Fibroblast of lung (primary cell): ENCODE results near the gene C21orf58. TPM values are rescaled to one million over a fixed set of nuclear protein-coding genes. Genes with fewer than 3 reads are reported as not detected.

Experiments used
- DNase-seq, 2 donors: peaks; one replicate each; pipeline versions ENCODE4 v3.0.0 to v3.0.0-alpha.2; 2010; ENCODE audit warnings: low read depth in 2 of 2
- H2AFZ ChIP-seq: 2 replicates; pipeline ENCODE4 v1.5.1; 2012; ENCODE audit warnings: low read length, control low read depth, inconsistent platforms
- H3K27ac ChIP-seq: 2 replicates; pipeline ENCODE4 v1.5.1; 2011; ENCODE audit warnings: low read length, control low read depth; ENCODE audit not compliant: insufficient read depth
- H3K27me3 ChIP-seq: 2 replicates; pipeline ENCODE4 v1.5.1; 2011; ENCODE audit warnings: mild to moderate bottlenecking, low read length; ENCODE audit not compliant: control insufficient read depth, insufficient read depth
- H3K36me3 ChIP-seq: 2 replicates; pipeline ENCODE4 v1.5.1; 2011; ENCODE audit warnings: low read length; ENCODE audit not compliant: control insufficient read depth, insufficient read depth
- H3K4me1 ChIP-seq: 2 replicates; pipeline ENCODE4 v1.5.1; 2011; ENCODE audit warnings: low read length; ENCODE audit not compliant: control insufficient read depth, insufficient read depth; ENCODE audit errors: extremely low read depth
- H3K4me2 ChIP-seq: 2 replicates; pipeline ENCODE4 v1.5.1; 2011; ENCODE audit warnings: low read length, control low read depth; ENCODE audit not compliant: insufficient read depth; ENCODE audit errors: extremely low read depth
- H3K4me3 ChIP-seq, 4 experiments: fragments of 200-600 bp in 1 of 4; sonication (generic) in 1 of 4; replicated peaks in 1 of 4; 2 replicates each; pipeline ENCODE4 v1.5.1; 2011 to 2016; ENCODE audit warnings: low read length in 4 of 4, low read depth in 3 of 4, mild to moderate bottlenecking in 3 of 4, control low read depth in 2 of 4, inconsistent platforms in 1 of 4, mixed read lengths in 1 of 4; ENCODE audit not compliant: insufficient read depth in 1 of 4; ENCODE audit errors: control extremely low read depth in 1 of 4
- H3K79me2 ChIP-seq: 2 replicates; pipeline ENCODE4 v1.5.1; 2012; ENCODE audit warnings: mild to moderate bottlenecking, low read length, inconsistent platforms; ENCODE audit not compliant: control insufficient read depth, insufficient read depth
- H3K9ac ChIP-seq: 2 replicates; pipeline ENCODE4 v1.5.1; 2011; ENCODE audit warnings: mild to moderate bottlenecking, low read length, control low read depth; ENCODE audit not compliant: insufficient read depth
- H3K9me3 ChIP-seq: 2 replicates; pipeline ENCODE4 v1.5.1; 2012; ENCODE audit warnings: low read depth, low read length; ENCODE audit not compliant: control insufficient read depth, insufficient read depth
- H4K20me1 ChIP-seq: 2 replicates; pipeline ENCODE4 v1.5.1; 2011; ENCODE audit warnings: low read length; ENCODE audit not compliant: control insufficient read depth, insufficient read depth; ENCODE audit errors: extremely low read depth
- CTCF ChIP-seq, 2 donors: IDR thresholded peaks in 1 of 2; conservative IDR thresholded peaks in 1 of 2; 1 replicate in 1 of 2; 2 replicates in 1 of 2; pipeline ENCODE4 v1.5.1; 2011 to 2012; ENCODE audit warnings: low read length in 2 of 2, control low read depth in 1 of 2, inconsistent platforms in 1 of 2, low read depth in 1 of 2, mild to moderate bottlenecking in 1 of 2
- EZH2 ChIP-seq: IDR thresholded peaks from 2 replicates; pipeline ENCODE4 v1.5.1; 2012; ENCODE audit warnings: low read length, control low read depth, mild to moderate bottlenecking; ENCODE audit errors: missing control alignments
- polyA plus RNA-seq, 2 donors: library from polyadenylated mRNA; depleted of rRNA in 1 of 2; stranded (reverse) in 1 of 2; unstranded in 1 of 2; fragments of >200 nt; gene quantifications; 2 replicates each; pipeline ENCODE4 v1.2.1, GENCODE V29; 2011 to 2012; ENCODE audit warnings: missing spikeins in 1 of 2
- total RNA-seq: library from RNA; depleted of rRNA; stranded (reverse); fragments of >200 nt; gene quantifications from 2 replicates; pipeline ENCODE4 v1.2.1, GENCODE V29; 2014

Gene C21orf58
- total and polyA plus RNA-seq, 2 donors (not counting 1 experiment from before 2014, with no cell fraction given): 1.4 to 2.5 TPM

DNA sequence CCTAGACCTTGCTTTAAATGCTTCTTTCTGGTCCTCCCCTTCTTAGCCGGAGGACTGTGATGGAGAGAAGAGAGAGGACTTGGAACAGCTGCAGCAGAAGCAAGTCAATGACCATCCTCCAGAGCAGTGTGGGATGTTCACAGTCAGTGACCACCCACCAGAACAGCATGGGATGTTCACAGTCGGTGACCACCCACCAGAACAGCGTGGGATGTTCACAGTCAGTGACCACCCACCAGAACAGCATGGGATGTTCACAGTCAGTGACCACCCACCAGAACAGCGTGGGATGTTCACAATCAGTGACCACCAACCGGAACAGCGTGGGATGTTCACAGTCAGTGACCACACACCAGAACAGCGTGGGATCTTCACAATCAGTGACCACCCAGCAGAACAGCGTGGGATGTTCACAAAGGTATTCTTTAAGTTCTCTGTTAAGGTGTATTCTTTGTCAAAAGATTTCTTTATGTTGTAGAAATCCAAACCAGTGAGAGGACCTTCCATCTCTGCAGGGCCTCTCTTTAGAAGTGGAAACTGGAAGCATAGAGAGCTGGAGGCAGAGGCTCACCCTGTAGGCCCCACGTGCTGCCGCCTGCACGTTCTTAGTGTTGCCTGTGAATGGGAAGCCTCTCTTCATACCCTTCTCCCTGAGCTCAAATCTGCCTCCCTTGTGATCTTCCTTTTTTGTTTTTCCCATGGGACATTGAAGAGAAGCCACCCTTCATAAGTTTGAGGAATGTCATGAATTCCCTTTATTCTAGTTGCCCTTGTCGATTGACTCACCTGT, 10.9 kb upstream of the C21orf58 start:
- Histone ChIP-seq H3K4me3 (no peak overlapping the region), H3K4me1 (no peaks in the 10 kb centered on the region), H3K79me2 (peaks cover 17% of the 10 kb centered on the region), H3K27ac (no peak overlapping the region), H3K4me2 (no peak overlapping the region), H2AFZ (no peak overlapping the region), H3K36me3 (peaks cover 11% of the 10 kb centered on the region), H3K9me3 (no peaks in the 10 kb centered on the region), H3K27me3 (no peaks in the 10 kb centered on the region), H3K9ac (no peak overlapping the region), H4K20me1 (no peaks in the 10 kb centered on the region)
- DNase-seq: no peak
- no peak for TF ChIP-seq EZH2
- no peak for TF ChIP-seq CTCF (conservative IDR thresholded peaks at IDR 0.05 in 1 of 2, IDR thresholded peaks at IDR 0.05 in 1 of 2; ENCODE audit: low read depth in 1 of 2, low read length in 2 of 2)

- H3K4me2 ChIP-seq: no peak overlapping the region
- DNase-seq: no peak
- H3K27me3 ChIP-seq: no peaks in the 10 kb centered on the region
- peaks cover 44% of the 10 kb centered on the region for H3K79me2 ChIP-seq
- TF ChIP-seq EZH2 (no peak), CTCF (conservative IDR thresholded peaks at IDR 0.05 in 1 of 2, IDR thresholded peaks at IDR 0.05 in 1 of 2; ENCODE audit: low read depth in 1 of 2, low read length in 2 of 2) (no peak)
- no peak overlapping the region for H2AFZ ChIP-seq
- no peak overlapping the region for H3K4me3 ChIP-seq
- no peak overlapping the region for H3K9ac ChIP-seq
- no peaks in the 10 kb centered on the region for H3K9me3 ChIP-seq
- H4K20me1 ChIP-seq: no peaks in the 10 kb centered on the region
- peaks cover 5% of the 10 kb centered on the region for H3K36me3 ChIP-seq
- H3K4me1 ChIP-seq: peaks cover 2% of the 10 kb centered on the region
- no peak overlapping the region for H3K27ac ChIP-seq
These were observed 6.1 kb upstream of the C21orf58 start for GRCh38 chr21:46329796-46330195.

DNA sequence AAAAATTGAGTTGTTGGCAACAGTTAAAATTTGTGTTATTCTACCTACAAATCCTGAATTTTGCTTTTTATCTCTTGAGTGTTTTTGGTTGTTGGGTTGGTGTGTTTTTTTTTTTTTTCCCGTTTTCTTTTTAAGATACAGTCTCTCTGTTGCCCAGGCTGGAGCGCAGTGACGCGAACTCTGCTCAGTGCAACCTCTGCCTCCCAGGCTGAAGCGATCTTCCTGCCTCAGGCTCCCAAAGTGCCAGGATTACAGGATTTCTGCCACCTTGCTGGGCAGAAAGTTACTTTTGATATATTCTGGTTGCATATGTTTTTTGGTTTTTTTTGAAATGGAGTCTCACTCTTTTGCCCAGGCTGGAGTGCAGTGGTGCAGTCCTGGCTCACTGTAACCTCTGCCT, 4.5 kb upstream of the C21orf58 start:
- no peak overlapping the region for H3K9ac ChIP-seq
- peaks cover 44% of the 10 kb centered on the region for H3K79me2 ChIP-seq
- no peak overlapping the region for H3K4me2 ChIP-seq
- H3K4me3 ChIP-seq: no peak overlapping the region
- H3K4me1 ChIP-seq: peaks cover 2% of the 10 kb centered on the region
- H4K20me1 ChIP-seq: no peaks in the 10 kb centered on the region
- H3K27ac ChIP-seq: no peak overlapping the region
- no peaks in the 10 kb centered on the region for H3K9me3 ChIP-seq
- TF ChIP-seq EZH2: no peak
- no peak for TF ChIP-seq CTCF (conservative IDR thresholded peaks at IDR 0.05 in 1 of 2, IDR thresholded peaks at IDR 0.05 in 1 of 2; ENCODE audit: low read depth in 1 of 2, low read length in 2 of 2)
- H3K36me3 ChIP-seq: peaks cover 4% of the 10 kb centered on the region
- no peak for DNase-seq
- no peak overlapping the region for H2AFZ ChIP-seq
- H3K27me3 ChIP-seq: no peaks in the 10 kb centered on the region
